ENCODE results near the gene ARRB1. TPM values are rescaled to one million over a fixed set of nuclear protein-coding genes. Genes with fewer than 3 reads are reported as not detected.

The ARRB1 gene
- total RNA-seq, 4 donors from 2014 or later: 41.1 to 102 (median 76.7) TPM

DNA sequence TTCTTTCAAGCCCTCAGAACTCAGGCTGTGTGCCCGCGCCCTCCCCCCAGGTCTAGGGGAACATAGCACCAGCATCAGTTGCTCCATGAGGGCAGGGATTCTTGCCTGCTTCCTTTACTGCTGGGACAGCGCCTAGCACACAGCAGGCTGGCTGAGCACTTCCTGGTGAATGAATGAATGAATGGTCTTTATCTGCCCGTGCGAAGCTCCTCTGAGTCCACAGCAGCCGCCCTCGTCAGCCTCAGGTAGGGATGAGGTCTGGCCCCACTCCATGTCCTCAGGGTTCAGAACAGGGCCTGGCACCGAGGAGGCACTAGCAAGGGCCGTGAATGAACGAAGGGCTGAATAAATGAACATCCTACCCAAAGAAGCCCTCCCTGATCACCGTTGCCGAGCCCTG, 27.3 kb downstream of the ARRB1 start:
- peak overlapping the region; percentile 69 to 79 (median 74) for H3K27ac ChIP-seq (replicated peaks in 1 of 4)

DNA sequence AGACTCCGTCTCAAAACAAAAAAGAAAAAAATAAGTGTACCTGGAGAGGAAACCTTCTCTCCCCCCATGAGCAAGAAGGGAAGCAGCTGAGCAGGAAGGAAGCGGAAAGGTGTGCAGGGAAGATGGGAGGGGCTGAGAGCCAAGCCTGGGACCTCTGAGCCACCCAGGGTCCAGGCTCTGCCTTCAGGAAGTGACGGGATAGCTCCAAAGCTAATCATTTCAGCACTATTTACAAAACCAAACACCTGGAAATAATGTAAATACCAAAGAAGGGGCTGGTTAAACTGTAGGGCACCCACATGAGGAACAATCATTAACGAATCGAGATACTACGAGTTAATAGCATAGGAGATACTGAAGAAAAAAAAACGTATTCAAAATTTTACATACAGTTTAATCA, 27.9 kb downstream of the ARRB1 start:
- WGBS: 69% methylated on average over 7 of the region's 7 CpGs
- H3K9me3 ChIP-seq: no peaks in the 10 kb centered on the region
- DNase-seq (ENCODE audit: extremely low spot score): no peak
- intact Hi-C loops (cut with DNase I): loop anchor here (5.0 kb wide), 1 partner anchor 41 kb away; no protein-coding TSS in a partner anchor
- peak overlapping the region in 1 of 4 donors; percentile 32 for H3K27ac ChIP-seq (replicated peaks in 1 of 4)
- H3K4me1 ChIP-seq: peaks cover 29 to 99% (median 94%) of the 10 kb centered on the region in 4 donors
- no peak for TF ChIP-seq POLR2AphosphoS5 (IDR thresholded peaks at IDR 0.05)
- TF ChIP-seq EP300 (IDR thresholded peaks at IDR 0.05): no peak
- TF ChIP-seq POLR2A (IDR thresholded peaks at IDR 0.05; ENCODE audit: low read depth): no peak
- TF ChIP-seq, protein P1, sequence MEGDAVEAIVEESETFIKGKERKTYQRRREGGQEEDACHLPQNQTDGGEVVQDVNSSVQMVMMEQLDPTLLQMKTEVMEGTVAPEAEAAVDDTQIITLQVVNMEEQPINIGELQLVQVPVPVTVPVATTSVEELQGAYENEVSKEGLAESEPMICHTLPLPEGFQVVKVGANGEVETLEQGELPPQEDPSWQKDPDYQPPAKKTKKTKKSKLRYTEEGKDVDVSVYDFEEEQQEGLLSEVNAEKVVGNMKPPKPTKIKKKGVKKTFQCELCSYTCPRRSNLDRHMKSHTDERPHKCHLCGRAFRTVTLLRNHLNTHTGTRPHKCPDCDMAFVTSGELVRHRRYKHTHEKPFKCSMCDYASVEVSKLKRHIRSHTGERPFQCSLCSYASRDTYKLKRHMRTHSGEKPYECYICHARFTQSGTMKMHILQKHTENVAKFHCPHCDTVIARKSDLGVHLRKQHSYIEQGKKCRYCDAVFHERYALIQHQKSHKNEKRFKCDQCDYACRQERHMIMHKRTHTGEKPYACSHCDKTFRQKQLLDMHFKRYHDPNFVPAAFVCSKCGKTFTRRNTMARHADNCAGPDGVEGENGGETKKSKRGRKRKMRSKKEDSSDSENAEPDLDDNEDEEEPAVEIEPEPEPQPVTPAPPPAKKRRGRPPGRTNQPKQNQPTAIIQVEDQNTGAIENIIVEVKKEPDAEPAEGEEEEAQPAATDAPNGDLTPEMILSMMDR (IDR thresholded peaks at IDR 0.05): no peak
- H3K27me3 ChIP-seq: no peaks in the 10 kb centered on the region
- H3K36me3 ChIP-seq: peaks cover 0 to 18% (median 0%) of the 10 kb centered on the region in 4 donors
- no peak overlapping the region for H3K4me3 ChIP-seq

More for the DNA sequence above, 27.3 kb downstream of the ARRB1 start:
- Histone ChIP-seq H3K4me1 (peaks cover 33 to 99% (median 94%) of the 10 kb centered on the region in 4 donors), H3K27me3 (no peaks in the 10 kb centered on the region), H3K36me3 (peaks cover 0 to 18% (median 0%) of the 10 kb centered on the region in 4 donors), H3K9me3 (no peaks in the 10 kb centered on the region), H3K4me3 (no peak overlapping the region)
- no peak for DNase-seq (ENCODE audit: extremely low spot score)
- TF ChIP-seq, protein P1 (IDR thresholded peaks at IDR 0.05): no peak
- no peak for TF ChIP-seq POLR2AphosphoS5 (IDR thresholded peaks at IDR 0.05)
- no peak for TF ChIP-seq POLR2A (IDR thresholded peaks at IDR 0.05; ENCODE audit: low read depth)
- 96% methylated on average over 10 of the region's 12 CpGs for WGBS
- intact Hi-C loops (cut with DNase I): loop anchor here (5.0 kb wide), 1 partner anchor 42 kb away; no protein-coding TSS in a partner anchor

DNA sequence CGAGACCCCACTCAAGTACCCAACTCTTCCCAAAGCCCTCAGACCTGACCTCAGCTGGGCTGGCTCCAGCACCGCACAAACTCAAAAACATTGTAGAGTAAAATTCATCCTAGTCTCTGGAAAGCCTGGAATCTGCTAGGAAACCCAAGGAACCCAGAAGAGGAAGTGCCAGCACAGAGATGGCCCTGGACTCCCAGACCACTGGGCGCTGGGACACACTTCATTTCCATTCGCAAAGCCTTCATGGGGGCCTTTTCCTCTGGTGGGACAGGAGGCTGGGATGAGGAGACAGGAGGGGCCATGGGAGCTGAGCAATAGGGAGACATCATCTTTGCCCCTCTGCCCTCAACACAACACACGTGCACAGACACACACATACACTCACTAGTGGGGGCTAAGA, 30.8 kb downstream of the ARRB1 start:
- Histone ChIP-seq H3K27ac (replicated peaks in 1 of 4) (peak overlapping the region; percentile 65 to 92 (median 70)), H3K36me3 (peaks cover 0 to 15% (median 0%) of the 10 kb centered on the region in 4 donors), H3K27me3 (no peaks in the 10 kb centered on the region), H3K4me3 (no peak overlapping the region), H3K9me3 (no peaks in the 10 kb centered on the region), H3K4me1 (peaks cover 31 to 100% (median 98%) of the 10 kb centered on the region in 4 donors)
- TF ChIP-seq POLR2AphosphoS5 (IDR thresholded peaks at IDR 0.05) (no peak), POLR2A (IDR thresholded peaks at IDR 0.05; ENCODE audit: low read depth) (no peak), EP300 (IDR thresholded peaks at IDR 0.05) (no peak)
- TF ChIP-seq, protein P1 (IDR thresholded peaks at IDR 0.05): no peak
- DNase-seq (ENCODE audit: extremely low spot score): no peak
- WGBS: 81% methylated on average over 5 of the region's 5 CpGs
- intact Hi-C loops (cut with DNase I): loop anchor here (5.0 kb wide), 1 partner anchor 38 kb away; no protein-coding TSS in a partner anchor

DNA sequence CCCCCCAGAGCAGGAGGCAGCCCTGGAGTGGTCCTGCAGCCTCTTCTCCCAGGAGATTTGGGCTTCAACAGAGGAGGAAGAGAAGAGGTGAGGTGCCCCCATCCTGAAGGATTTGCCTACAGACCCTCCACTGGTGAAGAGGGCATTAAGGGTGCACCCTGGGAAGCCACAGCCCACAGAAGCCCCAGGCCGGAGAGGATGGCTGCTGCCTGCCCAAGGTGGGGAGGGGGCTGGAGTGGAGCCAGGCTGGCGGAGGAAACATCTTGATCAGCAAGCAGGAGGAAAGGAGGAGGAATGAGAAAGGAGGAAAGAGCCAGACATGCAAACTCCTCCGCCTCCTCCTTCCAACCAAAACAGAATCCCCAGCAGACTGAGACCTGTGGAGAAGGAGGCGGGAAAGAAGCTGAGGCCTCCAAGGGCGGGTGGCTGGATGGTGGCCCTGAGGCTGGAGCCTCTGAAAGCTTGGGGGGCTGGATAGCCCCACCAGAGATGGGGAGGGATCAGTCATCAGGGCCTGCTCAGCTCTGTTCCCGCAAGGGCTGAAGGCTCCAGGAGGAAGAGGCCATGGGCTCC, 31.3 kb downstream of the ARRB1 start:
- Histone ChIP-seq H3K27me3 (no peaks in the 10 kb centered on the region), H3K4me1 (peaks cover 28 to 100% (median 97%) of the 10 kb centered on the region in 4 donors), H3K27ac (replicated peaks in 1 of 4) (peak overlapping the region; percentile 65 to 92 (median 70)), H3K9me3 (no peaks in the 10 kb centered on the region), H3K4me3 (no peak overlapping the region), H3K36me3 (peaks cover 0 to 14% (median 0%) of the 10 kb centered on the region in 4 donors)
- DNase-seq (ENCODE audit: extremely low spot score): no peak
- TF ChIP-seq, protein P1 (IDR thresholded peaks at IDR 0.05): no peak
- TF ChIP-seq POLR2A (IDR thresholded peaks at IDR 0.05; ENCODE audit: low read depth) (no peak), EP300 (IDR thresholded peaks at IDR 0.05) (no peak), POLR2AphosphoS5 (IDR thresholded peaks at IDR 0.05) (no peak)
- 28% methylated on average over 6 of the region's 6 CpGs for WGBS
- intact Hi-C loops (cut with DNase I): loop anchor here (5.0 kb wide), 1 partner anchor 38 kb away; no protein-coding TSS in a partner anchor
